ENCODE measurements around the gene SIPA1L3. TPM values are rescaled to one million over a fixed set of nuclear protein-coding genes. Genes with fewer than 3 reads are reported as not detected.
"Not testable (repeated sequence)": the region's sequence is repeated elsewhere in the genome, so short reads cannot be mapped to it uniquely, and the experiment has no call there.

Gene SIPA1L3
- total RNA-seq, 2 donors from 2014 or later, result 9.8 to 10.0 TPM

GRCh38 chr19:38045554-38046253 is 138.7 kb downstream of the SIPA1L3 start:
- intact Hi-C loops (cut with DNase I), result no loop called here

GRCh38 chr19:38046254-38047048 is 139.4 kb downstream of the SIPA1L3 start:
- DNase-seq (no peak), ATAC-seq (no peak)
- intact Hi-C loops (cut with DNase I), result no loop called here

More at GRCh38 chr19:38045554-38046253, 138.7 kb downstream of the SIPA1L3 start:
- ATAC-seq, result no peak
- no peak for DNase-seq

GRCh38 chr19:38047049-38047438 is 140.0 kb downstream of the SIPA1L3 start:
- DNase-seq (no peak), ATAC-seq (no peak)
- intact Hi-C loops (cut with DNase I), result no loop called here

GRCh38 chr19:38047641-38048040 is 140.6 kb downstream of the SIPA1L3 start:
- ATAC-seq, result no peak
- intact Hi-C loops (cut with DNase I), result no loop called here
- DNase-seq, result no peak

- no peak for DNase-seq
- peak; percentile 18 to 47 for ATAC-seq
- intact Hi-C loops (cut with DNase I), result no loop called here
These were observed 142.2 kb downstream of the SIPA1L3 start for GRCh38 chr19:38049105-38049649.

- DNase-seq (no peak), ATAC-seq (no peak)
- intact Hi-C loops (cut with DNase I), result no loop called here
These were observed 148.0 kb downstream of the SIPA1L3 start for GRCh38 chr19:38055010-38055409.

GRCh38 chr19:38055655-38056521 is 148.9 kb downstream of the SIPA1L3 start:
- peak in 1 of 2 donors; percentile 35 for ATAC-seq
- intact Hi-C loops (cut with DNase I), result no loop called here

GRCh38 chr19:38056646-38057045 is 149.6 kb downstream of the SIPA1L3 start:
- no peak for DNase-seq
- ATAC-seq, result no peak
- intact Hi-C loops (cut with DNase I), result no loop called here

More at GRCh38 chr19:38055655-38056521, 148.9 kb downstream of the SIPA1L3 start:
- no peak for DNase-seq

GRCh38 chr19:38057959-38058690 is 151.1 kb downstream of the SIPA1L3 start:
- DNase-seq (no peak), ATAC-seq (no peak)
- intact Hi-C loops (cut with DNase I), result no loop called here

- intact Hi-C loops (cut with DNase I), result no loop called here
- no peak for ATAC-seq
These were observed 152.9 kb downstream of the SIPA1L3 start for GRCh38 chr19:38059897-38060296.

GRCh38 chr19:38060331-38060730 is 153.3 kb downstream of the SIPA1L3 start:
- intact Hi-C loops (cut with DNase I), result no loop called here
- no peak for ATAC-seq
- no peak for DNase-seq

More at GRCh38 chr19:38059897-38060296, 152.9 kb downstream of the SIPA1L3 start:
- no peak for DNase-seq

- no peak for DNase-seq
- no peak for ATAC-seq
- intact Hi-C loops (cut with DNase I), result no loop called here
These were observed 154.3 kb downstream of the SIPA1L3 start for GRCh38 chr19:38061294-38061693.

- intact Hi-C loops (cut with DNase I), result no loop called here
- ATAC-seq (no peak), DNase-seq (no peak)
These were observed 156.2 kb downstream of the SIPA1L3 start for GRCh38 chr19:38062959-38063761.

GRCh38 chr19:38063928-38064327 is 156.9 kb downstream of the SIPA1L3 start:
- no peak for DNase-seq
- intact Hi-C loops (cut with DNase I), result no loop called here
- no peak for ATAC-seq

GRCh38 chr19:38064661-38065425 is 157.8 kb downstream of the SIPA1L3 start:
- intact Hi-C loops (cut with DNase I), result no loop called here
- no peak for ATAC-seq
- DNase-seq, result no peak

- intact Hi-C loops (cut with DNase I); DNase-seq; ATAC-seq: not testable (repeated sequence)
These were observed 158.8 kb downstream of the SIPA1L3 start for GRCh38 chr19:38065775-38066174.

- DNase-seq, result no peak
- intact Hi-C loops (cut with DNase I), result no loop called here
- no peak for ATAC-seq
These were observed 161.8 kb downstream of the SIPA1L3 start for GRCh38 chr19:38068826-38069225.

Data from left cardiac atrium (tissue), 4 donors.